ENCODE data around the gene NOX5. TPM values are rescaled to one million over a fixed set of nuclear protein-coding genes. Genes with fewer than 3 reads are reported as not detected.

NOX5 gene
- total RNA-seq, 1 experiment from 2014 or later = 339 TPM

- intact Hi-C loops (cut with micrococcal nuclease) = loop anchor here (2.0 to 10.0 kb wide), 2 partner anchors 101 to 475 kb away; partner anchors contain the start of gene GLCE
- H3K36me3 ChIP-seq (ENCODE audit: low read depth, low read length) = peaks cover 10% of the 10 kb centered on the region; the same call in 1 of the 2 replicates
- peaks cover 53% of the 10 kb centered on the region for H3K4me1 ChIP-seq (ENCODE audit: insufficient read depth, low read length)
- CTCF ChIA-PET = no interaction called here
- TF ChIP-seq EZH2phosphoT487 (IDR thresholded peaks at IDR 0.05; ENCODE audit: borderline replicate concordance, low read length) (no peak), EZH2 (IDR thresholded peaks at IDR 0.05; ENCODE audit: low read length, unreplicated experiment) (no peak)
- TF ChIP-seq, protein P1, sequence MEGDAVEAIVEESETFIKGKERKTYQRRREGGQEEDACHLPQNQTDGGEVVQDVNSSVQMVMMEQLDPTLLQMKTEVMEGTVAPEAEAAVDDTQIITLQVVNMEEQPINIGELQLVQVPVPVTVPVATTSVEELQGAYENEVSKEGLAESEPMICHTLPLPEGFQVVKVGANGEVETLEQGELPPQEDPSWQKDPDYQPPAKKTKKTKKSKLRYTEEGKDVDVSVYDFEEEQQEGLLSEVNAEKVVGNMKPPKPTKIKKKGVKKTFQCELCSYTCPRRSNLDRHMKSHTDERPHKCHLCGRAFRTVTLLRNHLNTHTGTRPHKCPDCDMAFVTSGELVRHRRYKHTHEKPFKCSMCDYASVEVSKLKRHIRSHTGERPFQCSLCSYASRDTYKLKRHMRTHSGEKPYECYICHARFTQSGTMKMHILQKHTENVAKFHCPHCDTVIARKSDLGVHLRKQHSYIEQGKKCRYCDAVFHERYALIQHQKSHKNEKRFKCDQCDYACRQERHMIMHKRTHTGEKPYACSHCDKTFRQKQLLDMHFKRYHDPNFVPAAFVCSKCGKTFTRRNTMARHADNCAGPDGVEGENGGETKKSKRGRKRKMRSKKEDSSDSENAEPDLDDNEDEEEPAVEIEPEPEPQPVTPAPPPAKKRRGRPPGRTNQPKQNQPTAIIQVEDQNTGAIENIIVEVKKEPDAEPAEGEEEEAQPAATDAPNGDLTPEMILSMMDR (conservative IDR thresholded peaks at IDR 0.05; ENCODE audit: low read depth, low read length) = no peak
- H2AFZ ChIP-seq (ENCODE audit: low read length) = no peak overlapping the region
- no peak for DNase-seq
- no peaks in the 10 kb centered on the region for H3K27me3 ChIP-seq (ENCODE audit: low read length)
- no peak overlapping the region for H3K4me2 ChIP-seq (ENCODE audit: low read length)
- H3K9me3 ChIP-seq (ENCODE audit: low read length) = no peaks in the 10 kb centered on the region
- H3F3A ChIP-seq (ENCODE audit: low read length, unreplicated experiment) = no peaks in the 10 kb centered on the region
- no peaks in the 10 kb centered on the region for H3K79me2 ChIP-seq (ENCODE audit: low read length)
- no peaks in the 10 kb centered on the region for H3K9me2 ChIP-seq (replicated peaks; ENCODE audit: low read length)
- H3K27ac ChIP-seq (ENCODE audit: low read length) = 0 out of 2 replicates have a peak overlapping the region, but pooled peaks have one; percentile 87
- no peak for ATAC-seq
- H3K4me3 ChIP-seq (ENCODE audit: low read length) = no peak overlapping the region
- no peaks in the 10 kb centered on the region for H4K20me1 ChIP-seq (ENCODE audit: low read length)
- BruUV-seq (replicated peaks) = no TSS peak
- no peak overlapping the region for H3K9ac ChIP-seq (ENCODE audit: low read length)
- POLR2A ChIA-PET (ENCODE audit: unreplicated experiment) = no interaction called here
These were observed 45.6 kb downstream of the NOX5 start for GRCh38 chr15:69060041-69060481.

GRCh38 chr15:69060744-69061143 lies 46.2 kb downstream of the NOX5 start:
- BruUV-seq (replicated peaks) = no TSS peak
- H3K9ac ChIP-seq (ENCODE audit: low read length) = peak overlapping the region; percentile 53
- peak overlapping the region; percentile 56 for H3K4me2 ChIP-seq (ENCODE audit: low read length)
- ChIA-PET POLR2A (ENCODE audit: unreplicated experiment) (no interaction called here), CTCF (no interaction called here)
- H3K79me2 ChIP-seq (ENCODE audit: low read length) = no peaks in the 10 kb centered on the region
- H2AFZ ChIP-seq (ENCODE audit: low read length) = no peak overlapping the region
- H4K20me1 ChIP-seq (ENCODE audit: low read length) = no peaks in the 10 kb centered on the region
- H3K9me3 ChIP-seq (ENCODE audit: low read length) = no peaks in the 10 kb centered on the region
- no peak overlapping the region for H3K4me3 ChIP-seq (ENCODE audit: low read length)
- H3K4me1 ChIP-seq (ENCODE audit: insufficient read depth, low read length) = peaks cover 47% of the 10 kb centered on the region
- DNase-seq (peak; percentile 45), ATAC-seq (peak; percentile 40; the same call in 1 of the 2 replicates)
- intact Hi-C loops (cut with micrococcal nuclease) = loop anchor here (2.0 to 10.0 kb wide), 2 partner anchors 100 to 474 kb away; partner anchors contain the start of gene GLCE
- no peaks in the 10 kb centered on the region for H3K27me3 ChIP-seq (ENCODE audit: low read length)
- peaks cover 5% of the 10 kb centered on the region; the same call in 1 of the 2 replicates for H3K36me3 ChIP-seq (ENCODE audit: low read depth, low read length)
- H3F3A ChIP-seq (ENCODE audit: low read length, unreplicated experiment) = no peaks in the 10 kb centered on the region
- TF ChIP-seq, protein P1 (conservative IDR thresholded peaks at IDR 0.05; ENCODE audit: low read depth, low read length) = no peak
- TF ChIP-seq EZH2 (IDR thresholded peaks at IDR 0.05; ENCODE audit: low read length, unreplicated experiment) = no peak
- TF ChIP-seq EZH2phosphoT487 (IDR thresholded peaks at IDR 0.05; ENCODE audit: borderline replicate concordance, low read length) = no peak
- H3K9me2 ChIP-seq (replicated peaks; ENCODE audit: low read length) = no peaks in the 10 kb centered on the region
- peak overlapping the region; percentile 87 for H3K27ac ChIP-seq (ENCODE audit: low read length)

DNA sequence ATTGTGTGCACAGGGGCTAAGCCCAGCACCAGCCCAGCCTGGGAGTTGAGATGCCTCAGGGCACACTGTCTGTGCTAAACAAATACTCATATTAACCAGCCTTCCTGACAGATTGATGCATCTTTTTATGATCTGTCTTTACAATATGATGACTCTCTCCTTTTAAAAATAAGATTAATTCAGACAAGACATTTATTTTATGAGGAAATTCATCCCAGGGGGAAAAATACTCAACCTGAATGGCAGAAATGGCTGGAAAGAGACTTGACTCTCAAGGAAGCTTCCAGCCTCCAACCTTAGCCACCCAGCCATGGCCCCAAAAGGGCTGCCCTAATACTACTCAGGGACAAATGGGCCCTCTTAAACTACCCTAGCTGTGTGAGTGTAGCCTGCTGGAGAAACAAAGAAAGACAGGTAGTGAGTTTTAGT lies 46.9 kb downstream of the NOX5 start:
- BruUV-seq (replicated peaks) = no TSS peak
- TF ChIP-seq EZH2phosphoT487 (IDR thresholded peaks at IDR 0.05; ENCODE audit: borderline replicate concordance, low read length) = no peak
- no peak for TF ChIP-seq EZH2 (IDR thresholded peaks at IDR 0.05; ENCODE audit: low read length, unreplicated experiment)
- TF ChIP-seq, protein P1 (conservative IDR thresholded peaks at IDR 0.05; ENCODE audit: low read depth, low read length) = 0 out of 2 replicates have a peak, but pooled peaks have one; percentile 26
- Histone ChIP-seq H3K4me3 (ENCODE audit: low read length) (no peak overlapping the region), H3K27ac (ENCODE audit: low read length) (peak overlapping the region; percentile 87), H3F3A (ENCODE audit: low read length, unreplicated experiment) (no peaks in the 10 kb centered on the region), H3K4me1 (ENCODE audit: insufficient read depth, low read length) (peaks cover 40% of the 10 kb centered on the region), H2AFZ (ENCODE audit: low read length) (no peak overlapping the region), H3K9me3 (ENCODE audit: low read length) (no peaks in the 10 kb centered on the region), H3K9ac (ENCODE audit: low read length) (peak overlapping the region; percentile 53), H3K36me3 (ENCODE audit: low read depth, low read length) (peaks cover 5% of the 10 kb centered on the region; the same call in 1 of the 2 replicates), H3K79me2 (ENCODE audit: low read length) (no peaks in the 10 kb centered on the region), H3K27me3 (ENCODE audit: low read length) (no peaks in the 10 kb centered on the region), H3K9me2 (replicated peaks; ENCODE audit: low read length) (no peaks in the 10 kb centered on the region), H4K20me1 (ENCODE audit: low read length) (no peaks in the 10 kb centered on the region), H3K4me2 (ENCODE audit: low read length) (peak overlapping the region; percentile 56)
- intact Hi-C loops (cut with micrococcal nuclease) = loop anchor here (2.0 to 10.0 kb wide), 2 partner anchors 99 to 473 kb away; partner anchors contain the start of gene GLCE
- ATAC-seq (peak; percentile 75), DNase-seq (peak; percentile 72)
- CTCF ChIA-PET = no interaction called here
- POLR2A ChIA-PET (ENCODE audit: unreplicated experiment) = no interaction called here

Data from PC-3 (cell line).